H9 (cell line): ENCODE results near the gene ASXL1. TPM values are rescaled to one million over a fixed set of nuclear protein-coding genes. Genes with fewer than 3 reads are reported as not detected.

ENCODE experiments used
- DNase-seq: peaks from one replicate; pipeline ENCODE4 v3.0.0-alpha.2; 2017
- H2AFZ ChIP-seq: one replicate; pipeline ENCODE4 v1.6.1; 2013; ENCODE audit warnings: mild to moderate bottlenecking, low read length, control low read depth, moderate library complexity
- H2AK5ac ChIP-seq: 2 replicates; pipeline ENCODE4 v1.6.1; 2013; ENCODE audit warnings: low read length, control low read depth, mixed read lengths; ENCODE audit not compliant: insufficient read length
- H2BK120ac ChIP-seq: one replicate; pipeline ENCODE4 v1.6.1; 2013; ENCODE audit warnings: low read depth, mild to moderate bottlenecking, low read length, control low read depth, inconsistent platforms; ENCODE audit not compliant: poor library complexity, severe bottlenecking
- H2BK12ac ChIP-seq: 2 replicates; pipeline ENCODE4 v1.6.1; 2013; ENCODE audit warnings: low read length, control low read depth, mixed read lengths, low read depth; ENCODE audit not compliant: insufficient read length
- H2BK15ac ChIP-seq: 2 replicates; pipeline ENCODE4 v1.6.1; 2013; ENCODE audit warnings: low read depth, low read length, control low read depth
- H2BK20ac ChIP-seq: one replicate; pipeline ENCODE4 v1.6.1; 2013; ENCODE audit warnings: low read depth, mild to moderate bottlenecking, low read length, control low read depth, inconsistent platforms; ENCODE audit not compliant: poor library complexity, severe bottlenecking
- H2BK5ac ChIP-seq: 2 replicates; pipeline ENCODE4 v1.6.1; 2013; ENCODE audit warnings: low read length, control low read depth, mixed read lengths; ENCODE audit not compliant: insufficient read length
- H3K14ac ChIP-seq: 2 replicates; pipeline ENCODE4 v1.6.1; 2013; ENCODE audit warnings: low read length, control low read depth; ENCODE audit not compliant: insufficient read depth
- H3K18ac ChIP-seq: 2 replicates; pipeline ENCODE4 v1.6.1; 2013; ENCODE audit warnings: low read depth, mild to moderate bottlenecking, mixed read lengths, low read length, control low read depth; ENCODE audit not compliant: insufficient read length
- H3K23ac ChIP-seq: 2 replicates; pipeline ENCODE4 v1.6.1; 2013; ENCODE audit warnings: low read length, control low read depth, mixed read lengths, low read depth; ENCODE audit not compliant: insufficient read length
- H3K23me2 ChIP-seq: 2 replicates; pipeline ENCODE4 v1.6.1; 2013; ENCODE audit warnings: low read depth, mild to moderate bottlenecking, mixed read lengths, low read length, control low read depth; ENCODE audit not compliant: insufficient read length, poor library complexity, severe bottlenecking
- H3K27ac ChIP-seq: 2 replicates; pipeline ENCODE4 v1.5.1; 2013; ENCODE audit warnings: low read length, control low read depth, mixed read lengths, low read depth; ENCODE audit not compliant: insufficient read length
- H3K27me3 ChIP-seq: 2 replicates; pipeline ENCODE4 v1.6.1; 2013; ENCODE audit warnings: low read length, control low read depth, inconsistent platforms; ENCODE audit not compliant: insufficient read depth
- H3K4ac ChIP-seq: 2 replicates; pipeline ENCODE4 v1.6.1; 2013; ENCODE audit warnings: low read depth, mild to moderate bottlenecking, control low read depth, inconsistent platforms, low read length, moderate library complexity
- H3K4me1 ChIP-seq: 2 replicates; pipeline ENCODE4 v1.6.1; 2013; ENCODE audit warnings: low read length, control low read depth, inconsistent platforms; ENCODE audit not compliant: insufficient read depth
- H3K4me2 ChIP-seq: 2 replicates; pipeline ENCODE4 v1.6.1; 2013; ENCODE audit warnings: low read length, control low read depth, mixed read lengths; ENCODE audit not compliant: insufficient read length, insufficient read depth
- H3K56ac ChIP-seq: 2 replicates; pipeline ENCODE4 v1.6.1; 2013; ENCODE audit warnings: low read depth, mild to moderate bottlenecking, mixed read lengths, low read length, control low read depth; ENCODE audit not compliant: insufficient read length
- H3K79me1 ChIP-seq: 2 replicates; pipeline ENCODE4 v1.6.1; 2013; ENCODE audit warnings: low read depth, mild to moderate bottlenecking, moderate library complexity, low read length, control low read depth, inconsistent platforms; ENCODE audit not compliant: insufficient read depth, poor library complexity, severe bottlenecking
- H3K79me2 ChIP-seq: 2 replicates; pipeline ENCODE4 v1.6.1; 2013; ENCODE audit warnings: low read length, control low read depth, inconsistent platforms; ENCODE audit not compliant: insufficient read depth
- H3K9ac ChIP-seq: 2 replicates; pipeline ENCODE4 v1.6.1; 2013; ENCODE audit warnings: low read length, control low read depth, mixed read lengths; ENCODE audit not compliant: insufficient read length; ENCODE audit errors: extremely low read depth
- H3K9me3 ChIP-seq: one replicate; pipeline ENCODE4 v1.6.1; 2013; ENCODE audit warnings: low read depth, low read length, inconsistent platforms; ENCODE audit not compliant: control insufficient read depth
- H3T11ph ChIP-seq: one replicate; pipeline ENCODE4 v1.6.1; 2013; ENCODE audit warnings: mild to moderate bottlenecking, low read length, control low read depth, inconsistent platforms
- H4K20me1 ChIP-seq: one replicate; pipeline ENCODE4 v1.6.1; 2013; ENCODE audit not compliant: control insufficient read depth, insufficient read length, insufficient read depth
- H4K5ac ChIP-seq: 2 replicates; pipeline ENCODE4 v1.6.1; 2013; ENCODE audit warnings: low read depth, mild to moderate bottlenecking, mixed read lengths, low read length, control low read depth; ENCODE audit not compliant: insufficient read length
- H4K8ac ChIP-seq: replicated peaks from 2 replicates; pipeline ENCODE4 v1.6.1; 2013; ENCODE audit warnings: low read length, control low read depth, mixed read lengths, low read depth; ENCODE audit not compliant: insufficient read length
- H4K91ac ChIP-seq: 2 replicates; pipeline ENCODE4 v1.6.1; 2013; ENCODE audit warnings: low read depth, mild to moderate bottlenecking, moderate library complexity, mixed read lengths, low read length, control low read depth; ENCODE audit not compliant: insufficient read length
- H3K27ac Mint-ChIP-seq, 3 experiments: 2 replicates in 2 of 3; 3 replicates in 1 of 3; pipeline ENCODE4 v1.8.0; 2020 to 2021; ENCODE audit warnings: mixed read lengths in 3 of 3, mild to moderate bottlenecking in 1 of 3, moderate library complexity in 1 of 3
- H3K27me3 Mint-ChIP-seq: 2 replicates; pipeline ENCODE4 v1.8.0; 2021; ENCODE audit warnings: low read depth, mild to moderate bottlenecking, moderate library complexity, mixed read lengths
- H3K36me3 Mint-ChIP-seq, 3 experiments: 2 replicates in 2 of 3; 3 replicates in 1 of 3; pipeline ENCODE4 v1.8.0; 2020 to 2021; ENCODE audit warnings: low read depth in 3 of 3, mixed read lengths in 3 of 3; ENCODE audit not compliant: insufficient read depth in 1 of 3
- H3K4me1 Mint-ChIP-seq, 2 experiments: 2 replicates each; pipeline ENCODE4 v1.8.0; 2020; ENCODE audit warnings: mixed read lengths in 2 of 2
- H3K4me3 Mint-ChIP-seq, 2 experiments: 2 replicates in 1 of 2; 3 replicates in 1 of 2; pipeline ENCODE4 v1.8.0; 2020 to 2021; ENCODE audit warnings: mild to moderate bottlenecking in 2 of 2, mixed read lengths in 2 of 2, moderate library complexity in 1 of 2
- H3K9me3 Mint-ChIP-seq, 2 experiments: 2 replicates in 1 of 2; 3 replicates in 1 of 2; pipeline ENCODE4 v1.8.0; 2020; ENCODE audit warnings: mild to moderate bottlenecking in 2 of 2, mixed read lengths in 2 of 2, moderate library complexity in 1 of 2
- CTCF ChIP-seq: fragments of 200-600 bp; sonication (generic); conservative IDR thresholded peaks from 3 replicates; pipeline ENCODE4 v1.8.0; 2021; ENCODE audit warnings: antibody characterized with exemption, mild to moderate bottlenecking
- WGBS: extraction: QIAGEN DNeasy Blood & Tissue Kit; methylation state at CpG from one replicate; pipeline ENCODE4 v1.1.7; 2013; ENCODE audit warnings: missing lambda C conversion rate, low lambda C conversion rate, mixed read lengths; ENCODE audit not compliant: insufficient read length; ENCODE audit errors: extremely low coverage; 5-methylcytosine and 5-hydroxymethylcytosine counted together
- total RNA-seq: library from RNA; stranded (reverse); gene quantifications from 2 replicates; pipeline ENCODE4 v1.2.1, GENCODE V29; 2021

The ASXL1 gene
- total RNA-seq, 1 experiment from 2014 or later = 39.5 TPM

DNA sequence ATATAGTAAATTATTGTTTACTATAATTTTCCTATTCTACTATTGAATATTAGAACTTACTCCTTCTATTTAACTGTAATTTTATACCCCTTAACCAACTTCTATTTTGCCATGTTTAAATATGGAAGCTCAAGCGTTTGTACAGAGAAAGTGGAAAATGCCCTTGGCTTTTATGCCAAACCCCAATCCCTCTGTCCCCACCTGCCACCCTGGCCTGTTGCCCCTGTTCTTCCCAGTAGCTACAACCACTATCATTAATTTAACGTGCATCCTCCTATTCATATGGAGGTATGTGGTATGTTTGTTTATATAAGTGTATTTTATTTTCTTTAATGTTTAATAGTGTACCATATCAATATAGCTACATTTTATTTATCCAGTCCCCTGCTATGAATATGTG is 58.1 kb downstream of the ASXL1 start:
- Histone ChIP-seq H3K4me1 (no peaks in the 10 kb centered on the region), H3K56ac (no peak overlapping the region), H2BK120ac (no peak overlapping the region), H3K9me3 (no peaks in the 10 kb centered on the region), H2BK5ac (no peak overlapping the region), H3T11ph (no peak overlapping the region), H3K79me1 (no peaks in the 10 kb centered on the region), H3K14ac (no peak overlapping the region), H4K91ac (no peak overlapping the region), H3K27me3 (no peaks in the 10 kb centered on the region), H3K18ac (no peak overlapping the region), H4K5ac (no peak overlapping the region), H3K4ac (no peak overlapping the region), H3K4me2 (no peak overlapping the region), H2BK15ac (no peak overlapping the region), H2AK5ac (no peak overlapping the region), H4K20me1 (no peaks in the 10 kb centered on the region), H2BK20ac (no peak overlapping the region), H3K23ac (no peak overlapping the region), H2AFZ (no peak overlapping the region), H3K27ac (no peak overlapping the region), H4K8ac (no peak overlapping the region), H3K9ac (no peak overlapping the region), H2BK12ac (no peak overlapping the region), H3K79me2 (no peaks in the 10 kb centered on the region), H3K23me2 (no peaks in the 10 kb centered on the region)
- no peak overlapping the region for H3K27ac Mint-ChIP-seq
- no CpG with 5 or more reads among the region's 2 CpGs for WGBS
- H3K9me3 Mint-ChIP-seq = no peaks in the 10 kb centered on the region
- H3K4me1 Mint-ChIP-seq = peaks cover 11 to 14% of the 10 kb centered on the region in 2 experiments
- H3K27me3 Mint-ChIP-seq = no peaks in the 10 kb centered on the region
- DNase-seq = no peak
- no peaks in the 10 kb centered on the region for H3K36me3 Mint-ChIP-seq
- no peak for TF ChIP-seq CTCF
- no peak overlapping the region for H3K4me3 Mint-ChIP-seq
